ENCODE results near the gene KDM5C.

GRCh38 chrX:53249408-53250042 is 24.5 kb upstream of the KDM5C start:
- TF ChIP-seq EGR1 (IDR thresholded peaks at IDR 0.05) (no peak), REST (IDR thresholded peaks at IDR 0.05; ENCODE audit: low read depth) (no peak), CEBPB (IDR thresholded peaks at IDR 0.05) (no peak), TAF1 (IDR thresholded peaks at IDR 0.05; ENCODE audit: low read depth) (no peak)
